HepG2 (cell line): ENCODE data around the gene DHFR. TPM values are rescaled to one million over a fixed set of nuclear protein-coding genes. Genes with fewer than 3 reads are reported as not detected.

Experiments
- ATAC-seq: fragments of 200-7000 bp; cut with Tn5 transposase; 3 replicates; pipeline ENCODE4 v1.9.1; 2020; ENCODE audit warnings: mild to moderate bottlenecking, moderate library complexity
- BruUV-seq: library from RNA; stranded (reverse); fragments of 400-500 nt; replicated peaks from 2 replicates; lab custom pipeline; 2021; lab: Mats Ljungman, UMichigan
- CTCF ChIA-PET: fragments of 300-600 bp; formaldehyde crosslinking; extraction: SDS; loops from one replicate; lab custom pipeline; 2021; ENCODE audit warnings: low total read pairs, inconsistent platforms, low intra/inter-chr PET ratio; lab: Yijun Ruan, JAX
- POLR2A ChIA-PET: fragments of 350-600 bp; sonication (Branson Sonifier 250); formaldehyde crosslinking; loops from one replicate; lab custom pipeline; 2020; ENCODE audit warnings: antibody characterized with exemption, inconsistent platforms; lab: Yijun Ruan, JAX
- DNase-seq: peaks from one replicate; pipeline ENCODE4 v3.0.0-alpha.2; 2015; ENCODE audit warnings: low spot score
- FAIRE-seq: peaks from 3 replicates; lab custom pipeline; 2011; peaks lifted over from hg19 to GRCh38; lab: Jason Lieb, UNC
- H2AFZ ChIP-seq: one replicate; pipeline ENCODE4 v1.6.1; 2011; ENCODE audit warnings: low read length, inconsistent platforms
- H3K27ac ChIP-seq: fragments of 300-600 bp; 3 replicates; pipeline ENCODE4 v1.8.0; 2011; ENCODE audit warnings: mixed run types, mild to moderate bottlenecking, mixed read lengths, low read length, inconsistent platforms; ENCODE audit not compliant: insufficient read depth; ENCODE audit errors: extremely low read length
- H3K27me3 ChIP-seq, 2 experiments: fragments of 200-600 bp in 1 of 2; 2 replicates in 1 of 2; 3 replicates in 1 of 2; pipeline versions ENCODE4 v1.6.0 to v1.8.0; 2011; ENCODE audit warnings: low read length in 2 of 2, mild to moderate bottlenecking in 2 of 2, moderate library complexity in 2 of 2, inconsistent platforms in 1 of 2; ENCODE audit not compliant: insufficient read depth in 2 of 2, control insufficient read depth in 1 of 2
- H3K36me3 ChIP-seq, 2 experiments: fragments of 200-600 bp in 1 of 2; replicated peaks in 1 of 2; 2 replicates in 1 of 2; 3 replicates in 1 of 2; pipeline versions ENCODE4 v1.5.1 to v1.8.0; 2011; ENCODE audit warnings: low read length in 2 of 2, inconsistent platforms in 1 of 2; ENCODE audit not compliant: insufficient read depth in 2 of 2, control insufficient read depth in 1 of 2
- H3K4me1 ChIP-seq: 2 replicates; pipeline ENCODE4 v1.5.1; 2012; ENCODE audit warnings: low read length, inconsistent platforms; ENCODE audit not compliant: insufficient read depth
- H3K4me2 ChIP-seq: 2 replicates; pipeline ENCODE4 v1.6.0; 2011; ENCODE audit warnings: low read depth, low read length, inconsistent platforms
- H3K4me3 ChIP-seq, 3 experiments: fragments of 200-600 bp in 1 of 3; sonication (generic), shearing (Covaris generic) in 1 of 3; replicated peaks in 1 of 3; 2 replicates each; pipeline ENCODE4 v1.5.1; 2011 to 2016; ENCODE audit warnings: low read length in 3 of 3, inconsistent platforms in 2 of 3, low read depth in 2 of 3, mild to moderate bottlenecking in 2 of 3, control low read depth in 1 of 3, mixed read lengths in 1 of 3; ENCODE audit not compliant: insufficient read depth in 1 of 3
- H3K79me2 ChIP-seq: one replicate; pipeline ENCODE4 v1.6.1; 2011; ENCODE audit warnings: low read length, inconsistent platforms; ENCODE audit not compliant: insufficient read depth
- H3K9ac ChIP-seq: 2 replicates; pipeline ENCODE4 v1.6.0; 2011; ENCODE audit warnings: mild to moderate bottlenecking, low read depth, low read length, inconsistent platforms; ENCODE audit not compliant: insufficient read depth
- H3K9me3 ChIP-seq: 2 replicates; pipeline ENCODE4 v1.5.1; 2012; ENCODE audit warnings: mild to moderate bottlenecking, low read length
- H4K20me1 ChIP-seq: 2 replicates; pipeline ENCODE4 v1.6.0; 2011; ENCODE audit warnings: inconsistent platforms, mild to moderate bottlenecking, low read length, moderate library complexity; ENCODE audit not compliant: insufficient read depth
- FOXP1 ChIP-seq, 2 experiments: fragments of 450-650 bp in 1 of 2; IDR thresholded peaks; 2 replicates each; pipeline ENCODE4 v1.6.1; 2017 to 2018; ENCODE audit warnings: antibody characterized with exemption in 1 of 2
- HIC2 ChIP-seq: sonication (generic); formaldehyde crosslinking; IDR thresholded peaks from 2 replicates; pipeline ENCODE4 v1.9.0; 2022; ENCODE audit warnings: low read depth, missing genetic modification reagents
- REXO4 ChIP-seq: sonication (generic); formaldehyde crosslinking; IDR thresholded peaks from 2 replicates; pipeline ENCODE4 v1.8.0; 2022; ENCODE audit warnings: missing genetic modification reagents, mild to moderate bottlenecking, borderline replicate concordance
- SOX13 ChIP-seq, 3 experiments: fragments of 450-650 bp in 1 of 3; sonication (generic) in 1 of 3; formaldehyde crosslinking in 1 of 3; IDR thresholded peaks in 2 of 3; conservative IDR thresholded peaks in 1 of 3; 2 replicates each; pipeline versions ENCODE4 v1.5.0 to v1.6.1; 2016 to 2020; ENCODE audit warnings: antibody characterized with exemption in 1 of 3, mild to moderate bottlenecking in 1 of 3, missing compliant biosample characterization in 1 of 3, missing genetic modification reagents in 1 of 3, moderate library complexity in 1 of 3
- ZBED4 ChIP-seq: sonication (generic); formaldehyde crosslinking; IDR thresholded peaks from 2 replicates; pipeline ENCODE4 v1.4.0; 2020; ENCODE audit warnings: missing genetic modification reagents, borderline replicate concordance
- ZNF574 ChIP-seq: sonication (generic); formaldehyde crosslinking; IDR thresholded peaks from 2 replicates; pipeline ENCODE4 v1.4.0; 2020; ENCODE audit warnings: missing genetic modification reagents
- ZNF761 ChIP-seq: sonication (generic); formaldehyde crosslinking; conservative IDR thresholded peaks from 2 replicates; pipeline ENCODE4 v1.4.0; 2020; ENCODE audit warnings: mild to moderate bottlenecking, missing genetic modification reagents
- WGBS: methylation state at CpG from one replicate; pipeline ENCODE4 v1.1.6; 2017; ENCODE audit warnings: low lambda C conversion rate; 5-methylcytosine and 5-hydroxymethylcytosine counted together
- in situ Hi-C: cut with HindIII; loops from 2 replicates; pipeline ENCODE4 v1.10.0; 2017; ENCODE audit warnings: low pct_unique_long_range_greater_than_20kb; ENCODE audit not compliant: extremely low pct_ligation_motif_present
- intact Hi-C: fragments of 100-400 bp; cut with micrococcal nuclease; formaldehyde crosslinking; loops from one replicate; pipeline ENCODE4 v1.10.0; 2022; ENCODE audit not compliant: unreplicated experiment
- polyA plus RNA-seq, 8 experiments: library from polyadenylated mRNA; depleted of rRNA in 3 of 8; stranded (reverse) in 7 of 8; unstranded in 1 of 8; fragments of >200 nt; fragmentation: Illumina TruSeq in 4 of 8; extraction: Trizol in 4 of 8; gene quantifications; 2 replicates each; pipeline versions ENCODE4 v1.2.1 to v1.2.3, GENCODE V29; 2011 to 2016; ENCODE audit warnings: low read depth in 4 of 8, missing spikeins in 1 of 8, mixed read lengths in 1 of 8; ENCODE audit not compliant: insufficient read depth in 1 of 8
- total RNA-seq, 5 experiments: library from RNA; depleted of rRNA; stranded (reverse); fragments of >200 nt; fragmentation: Illumina TruSeq; extraction: Trizol; gene quantifications; 2 replicates each; pipeline ENCODE4 v1.2.3, GENCODE V29; 2016; ENCODE audit warnings: low read depth in 1 of 5

Gene DHFR
- total and polyA plus RNA-seq, 2 of the 13 experiments (the other 11 are each of a cell fraction or from before 2014, with no cell fraction given), result 22.8 to 59.0 TPM

DNA sequence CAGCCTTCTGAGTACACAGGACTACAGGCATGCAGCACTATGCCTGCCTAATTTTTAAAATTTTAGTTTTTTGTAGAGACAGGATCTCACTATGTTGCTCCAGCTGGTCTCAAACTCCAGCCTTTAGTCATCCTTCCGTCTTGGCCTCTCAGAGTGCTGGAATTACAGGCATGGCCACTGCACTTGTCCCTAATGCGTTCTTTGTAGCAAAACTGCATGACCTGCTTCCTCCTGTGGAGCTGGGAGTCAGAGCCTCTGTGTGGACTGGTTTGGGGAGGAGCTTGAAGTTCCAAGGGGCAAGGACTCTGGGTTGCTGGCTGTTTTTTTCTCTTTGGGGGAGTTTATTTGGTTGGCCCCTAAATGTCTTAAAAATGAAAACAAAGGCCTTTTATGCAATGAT is 62.0 kb downstream of the DHFR start (continued):
- TF ChIP-seq ZBED4 (no peak), REXO4 (CRISPR knock-in tag) (no peak), ZNF761 (CRISPR knock-in tag) (no peak), ZNF574 (0 out of 2 replicates have a peak, but pooled peaks have one; percentile 21)

GRCh38 chr5:80592105-80592504 is 62.7 kb downstream of the DHFR start:
- peak overlapping the region; percentile 59 for H3K4me2 ChIP-seq
- no peak overlapping the region for H3K9ac ChIP-seq
- no peaks in the 10 kb centered on the region for H3K9me3 ChIP-seq
- H2AFZ ChIP-seq, result no peak overlapping the region
- H3K4me1 ChIP-seq, result peaks cover 61% of the 10 kb centered on the region
- H3K36me3 ChIP-seq, result no peaks in the 10 kb centered on the region
- DNase-seq (peak; percentile 37), ATAC-seq (peak; percentile 18), FAIRE-seq (no peak)
- POLR2A ChIA-PET, result no interaction called here
- BruUV-seq, result no TSS peak
- H3K4me3 ChIP-seq, result peak overlapping the region in 2 of 3 experiments; percentile 24 to 26; a peak in 1 of 6 replicates
- H3K27me3 ChIP-seq, result no peaks in the 10 kb centered on the region; a peak in 1 of 5 replicates
- in situ Hi-C loops (no loop called here), intact Hi-C loops (loop anchor here (10.0 kb wide), 1 partner anchor 63 kb away; the partner anchor contains the start of genes DHFR and MSH3)
- peak overlapping the region; percentile 13 for H3K27ac ChIP-seq
- H4K20me1 ChIP-seq, result no peaks in the 10 kb centered on the region
- H3K79me2 ChIP-seq, result no peaks in the 10 kb centered on the region
- WGBS, result 0% methylated on average over 1 of the region's 1 CpG
- TF ChIP-seq FOXP1 (IDR thresholded peaks at IDR 0.05) (no peak), FOXP1 (CRISPR knock-in tag; IDR thresholded peaks at IDR 0.05) (peak; percentile 14; the same call in 1 of the 2 replicates), HIC2 (CRISPR knock-in tag) (no peak), SOX13 (IDR thresholded peaks at IDR 0.05) (no peak), SOX13 (CRISPR knock-in tag; conservative IDR thresholded peaks at IDR 0.05 in 1 of 2, IDR thresholded peaks at IDR 0.05 in 1 of 2) (peak in 1 of 2 experiments; percentile 26; a peak in 1 of 4 replicates)
- CTCF ChIA-PET, result no interaction called here
